Aorta (tissue), 5 donors: ENCODE data around the gene CDH12. TPM values are rescaled to one million over a fixed set of nuclear protein-coding genes. Genes with fewer than 3 reads are reported as not detected.

Experiments
- ATAC-seq: fragments of 200-7000 bp; cut with Tn5 transposase; one replicate; pipeline ENCODE4 v1.9.1; 2022; ENCODE audit warnings: moderate library complexity; ENCODE audit not compliant: low FRiP score
- DNase-seq, 2 donors: peaks; one replicate each; pipeline ENCODE4 v3.0.0-alpha.2; 2020
- H3K27ac ChIP-seq, 2 donors: one replicate each; pipeline ENCODE4 v1.5.1; 2013; ENCODE audit warnings: low read length in 2 of 2, mild to moderate bottlenecking in 2 of 2, moderate library complexity in 2 of 2, control low read depth in 1 of 2, inconsistent platforms in 1 of 2, low read depth in 1 of 2
- H3K27me3 ChIP-seq, 2 donors: one replicate each; pipeline ENCODE4 v1.6.1; 2013; ENCODE audit warnings: control low read depth in 1 of 2, low read length in 1 of 2, mild to moderate bottlenecking in 1 of 2, moderate library complexity in 1 of 2; ENCODE audit not compliant: insufficient read depth in 2 of 2, control insufficient read depth in 1 of 2
- H3K36me3 ChIP-seq, 2 donors: one replicate each; pipeline ENCODE4 v1.6.1; 2013; ENCODE audit warnings: control low read depth in 1 of 2, low read length in 1 of 2, mild to moderate bottlenecking in 1 of 2; ENCODE audit not compliant: insufficient read depth in 2 of 2, control insufficient read depth in 1 of 2
- H3K4me1 ChIP-seq, 2 donors: one replicate each; pipeline ENCODE4 v1.6.1; 2013; ENCODE audit warnings: low read length in 2 of 2, control low read depth in 1 of 2, mild to moderate bottlenecking in 1 of 2, moderate library complexity in 1 of 2; ENCODE audit not compliant: insufficient read depth in 2 of 2, control insufficient read depth in 1 of 2
- H3K4me3 ChIP-seq, 2 donors: one replicate each; pipeline ENCODE4 v1.5.1; 2013; ENCODE audit warnings: low read length in 2 of 2, control low read depth in 1 of 2, mild to moderate bottlenecking in 1 of 2
- H3K9me3 ChIP-seq: one replicate; pipeline ENCODE4 v1.6.1; 2013; ENCODE audit warnings: mild to moderate bottlenecking, low read length; ENCODE audit not compliant: control insufficient read depth
- WGBS, 2 donors: extraction: QIAGEN DNeasy Blood & Tissue Kit; methylation state at CpG; one replicate each; pipeline ENCODE4 v1.1.7; 2013; 5-methylcytosine and 5-hydroxymethylcytosine counted together
- intact Hi-C, 2 donors: fragments of 100-400 bp; cut with DNase I; formaldehyde crosslinking; loops; one replicate each; pipeline versions ENCODE4 v1.14.2 to v1.15.0; 2022
- polyA plus RNA-seq, 2 donors: library from polyadenylated mRNA; stranded (reverse); fragments of 200-250 nt; gene quantifications; one replicate each; pipeline ENCODE4 v1.2.3, GENCODE V29; 2013
- total RNA-seq, 2 donors: library from RNA; stranded (reverse); fragmentation: NEBNext Ultra II Directional; extraction: Animal tissue kit (Norgen Biotek cat#: 25700); gene quantifications; one replicate each; pipeline ENCODE4 v1.2.1, GENCODE V29; 2021
- donor health status: healthy with polysubstance abuse.
- donor health status: Bipolar disorder and iron deficiency.
- donor health status: DM: no; HTN: no; CAD: no.
- donor health status: DM: no; HTN: no; CAD: no.
- donor health status: DM: yes; HTN: yes; CAD: no.

Gene CDH12
- total and polyA plus RNA-seq, 4 donors = not detected

- WGBS, 2 donors = 63 to 64% methylated on average over 2 of the region's 2 CpGs
- H3K4me1 ChIP-seq = no peaks in the 10 kb centered on the region
- no peak overlapping the region for H3K4me3 ChIP-seq
- H3K27ac ChIP-seq = no peak overlapping the region
- ATAC-seq (no peak), DNase-seq (no peak)
- intact Hi-C loops = no loop called here
- H3K36me3 ChIP-seq = no peaks in the 10 kb centered on the region
- H3K27me3 ChIP-seq = no peaks in the 10 kb centered on the region
- no peaks in the 10 kb centered on the region for H3K9me3 ChIP-seq
These were observed 254.3 kb downstream of the CDH12 start for GRCh38 chr5:22598796-22599195.

DNA sequence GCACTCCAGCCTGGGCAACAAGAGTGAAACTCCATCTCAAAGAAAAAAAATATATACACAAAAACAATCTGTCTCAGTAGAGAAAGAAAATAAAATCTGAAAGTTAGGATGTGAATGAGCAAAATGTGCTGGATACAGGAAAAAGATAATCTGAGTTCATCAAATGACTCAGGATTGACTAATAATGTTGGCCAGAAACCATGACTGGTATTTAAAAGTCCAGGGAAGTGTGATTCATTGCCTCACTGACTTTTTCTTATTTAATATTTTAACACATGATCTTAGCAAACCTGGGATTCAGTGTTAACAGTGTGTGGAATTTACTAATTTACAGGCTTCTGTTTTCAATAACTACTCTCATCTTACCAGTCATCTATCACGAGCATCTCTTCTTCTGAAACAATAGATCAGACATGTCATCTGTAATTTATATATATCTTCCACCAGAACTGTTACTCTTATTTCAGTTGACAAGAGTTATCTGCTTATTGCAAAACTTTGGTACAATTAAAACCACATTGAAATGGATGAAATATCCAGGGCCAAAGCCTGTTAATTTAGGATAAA, 256.7 kb downstream of the CDH12 start:
- Histone ChIP-seq H3K27ac (no peak overlapping the region), H3K4me3 (no peak overlapping the region), H3K27me3 (no peaks in the 10 kb centered on the region), H3K36me3 (no peaks in the 10 kb centered on the region), H3K9me3 (no peaks in the 10 kb centered on the region), H3K4me1 (no peaks in the 10 kb centered on the region)
- no peak for ATAC-seq
- intact Hi-C loops = no loop called here
- 71 to 78% methylated on average over 1 of the region's 1 CpG for WGBS, 2 donors
- no peak for DNase-seq

GRCh38 chr5:22594491-22594890, 258.7 kb downstream of the CDH12 start:
- Histone ChIP-seq H3K9me3 (no peaks in the 10 kb centered on the region), H3K27ac (no peak overlapping the region), H3K36me3 (no peaks in the 10 kb centered on the region), H3K4me1 (no peaks in the 10 kb centered on the region), H3K4me3 (no peak overlapping the region), H3K27me3 (no peaks in the 10 kb centered on the region)
- WGBS, 2 donors = 77 to 84% methylated on average over 2 of the region's 2 CpGs
- intact Hi-C loops = no loop called here
- DNase-seq = no peak
- no peak for ATAC-seq

GRCh38 chr5:22593592-22593991, 259.6 kb downstream of the CDH12 start:
- H3K36me3 ChIP-seq = no peaks in the 10 kb centered on the region
- no peaks in the 10 kb centered on the region for H3K27me3 ChIP-seq
- H3K4me1 ChIP-seq = no peaks in the 10 kb centered on the region
- DNase-seq (no peak), ATAC-seq (no peak)
- no peak overlapping the region for H3K27ac ChIP-seq
- intact Hi-C loops = no loop called here
- H3K4me3 ChIP-seq = no peak overlapping the region
- WGBS, 2 donors = 89 to 90% methylated on average over 1 of the region's 1 CpG
- no peaks in the 10 kb centered on the region for H3K9me3 ChIP-seq

DNA sequence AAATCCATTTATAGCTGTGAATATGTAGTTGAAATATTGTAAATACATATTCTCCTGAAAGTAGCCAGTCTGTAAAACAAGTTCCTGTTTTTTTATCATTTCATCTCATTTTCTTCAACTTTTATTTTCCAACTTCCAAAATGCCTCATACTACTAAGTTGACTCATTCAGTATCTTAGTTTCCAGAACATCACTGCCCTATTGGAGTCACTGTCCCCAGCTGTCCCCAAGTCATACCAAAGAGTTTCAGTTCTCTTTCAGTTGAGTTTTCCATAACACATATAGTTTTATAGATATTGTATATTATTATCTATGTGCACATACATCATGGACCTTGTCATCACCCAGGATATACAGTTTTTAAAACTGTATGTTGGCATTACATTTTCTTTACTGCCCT, 261.7 kb downstream of the CDH12 start:
- no peaks in the 10 kb centered on the region for H3K4me1 ChIP-seq
- H3K9me3 ChIP-seq = no peaks in the 10 kb centered on the region
- no peaks in the 10 kb centered on the region for H3K36me3 ChIP-seq
- intact Hi-C loops = no loop called here
- no peaks in the 10 kb centered on the region for H3K27me3 ChIP-seq
- H3K27ac ChIP-seq = no peak overlapping the region
- DNase-seq = no peak
- no peak for ATAC-seq
- no peak overlapping the region for H3K4me3 ChIP-seq

DNA sequence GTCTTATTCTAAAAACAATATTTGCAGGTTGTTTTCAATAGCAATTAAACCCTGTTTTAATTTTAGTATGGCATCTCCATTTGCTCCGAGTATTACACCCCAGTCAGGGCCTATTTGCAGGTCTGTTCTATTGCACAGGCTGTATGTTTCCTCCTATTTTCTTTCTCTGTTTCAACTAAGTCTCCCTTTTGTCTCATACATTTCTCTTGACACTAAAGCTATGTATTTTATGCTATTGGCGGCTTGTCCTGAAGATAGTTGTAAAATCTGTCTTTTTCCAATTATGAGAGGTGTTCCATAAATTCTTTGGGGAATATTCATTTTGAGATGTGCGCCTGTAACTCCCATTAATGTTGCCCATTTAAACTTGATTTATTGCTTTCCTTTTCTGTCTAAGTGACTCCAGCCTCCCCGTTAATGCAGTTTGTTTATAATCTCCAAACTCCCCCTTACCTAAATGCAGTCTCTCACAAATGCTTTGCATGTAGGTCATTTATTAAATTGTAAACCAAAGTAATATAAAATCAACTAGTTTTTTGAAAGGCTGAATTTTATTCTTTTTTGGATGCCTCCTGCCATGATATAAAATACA, 262.4 kb downstream of the CDH12 start:
- DNase-seq (no peak), ATAC-seq (no peak)
- H3K4me1 ChIP-seq = no peaks in the 10 kb centered on the region
- WGBS, 2 donors = 56 to 58% methylated on average over 4 of the region's 4 CpGs
- H3K36me3 ChIP-seq = no peaks in the 10 kb centered on the region
- no peak overlapping the region for H3K4me3 ChIP-seq
- no peaks in the 10 kb centered on the region for H3K27me3 ChIP-seq
- intact Hi-C loops = no loop called here
- H3K27ac ChIP-seq = no peak overlapping the region
- H3K9me3 ChIP-seq = no peaks in the 10 kb centered on the region

DNA sequence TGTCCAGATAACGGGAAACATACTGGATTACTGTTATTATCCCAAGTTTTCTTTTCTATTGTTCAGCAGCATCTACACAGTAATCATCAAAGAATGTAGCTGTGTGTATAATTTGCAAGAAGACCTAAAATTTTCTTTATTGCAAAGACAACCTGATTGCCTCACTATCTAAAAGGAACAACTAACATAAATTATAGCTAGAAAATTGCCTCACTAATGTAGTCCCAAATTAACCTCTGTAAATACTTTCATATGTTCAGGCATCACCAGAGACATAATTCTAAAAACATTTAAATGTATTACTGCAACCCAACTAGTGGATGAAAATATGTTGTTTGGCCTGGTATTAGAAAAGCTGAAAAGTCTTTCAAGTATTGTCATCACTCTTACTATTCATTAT, 275.4 kb downstream of the CDH12 start:
- Histone ChIP-seq H3K27ac (no peak overlapping the region), H3K27me3 (no peaks in the 10 kb centered on the region), H3K4me3 (no peak overlapping the region), H3K4me1 (no peaks in the 10 kb centered on the region), H3K9me3 (no peaks in the 10 kb centered on the region), H3K36me3 (no peaks in the 10 kb centered on the region)
- intact Hi-C loops = no loop called here
- WGBS, 2 donors = 79 to 80% methylated on average over 1 of the region's 1 CpG
- no peak for DNase-seq
- ATAC-seq = no peak

DNA sequence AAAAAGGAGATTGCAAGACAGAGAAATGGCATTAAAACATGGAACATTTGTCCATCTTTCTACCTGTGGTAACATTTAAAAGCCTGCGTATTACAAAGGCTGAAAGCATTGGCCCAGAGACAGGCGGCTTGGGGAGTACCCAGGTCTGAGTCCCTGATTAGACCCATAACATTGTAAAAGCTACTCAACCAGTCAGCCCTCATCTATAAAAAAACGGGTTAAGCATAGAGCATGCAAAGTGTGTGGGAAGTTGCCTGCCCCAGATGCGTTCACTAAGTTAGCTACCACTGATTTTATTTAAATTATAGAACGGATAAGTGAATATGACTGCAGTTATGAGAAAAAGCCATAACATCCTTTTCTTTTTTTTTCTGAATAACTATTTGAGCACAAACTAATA, 276.1 kb downstream of the CDH12 start:
- 82% methylated on average over 5 of the region's 5 CpGs for WGBS, 2 donors
- no peak for DNase-seq
- no peaks in the 10 kb centered on the region for H3K4me1 ChIP-seq

GRCh38 chr5:22572941-22573340, 280.2 kb downstream of the CDH12 start:
- intact Hi-C loops = no loop called here
- no peaks in the 10 kb centered on the region for H3K27me3 ChIP-seq
- no peaks in the 10 kb centered on the region for H3K9me3 ChIP-seq
- H3K4me1 ChIP-seq = no peaks in the 10 kb centered on the region
- ATAC-seq (no peak), DNase-seq (no peak)
- H3K4me3 ChIP-seq = no peak overlapping the region
- no peaks in the 10 kb centered on the region for H3K36me3 ChIP-seq
- H3K27ac ChIP-seq = no peak overlapping the region

More for the DNA sequence above, 276.1 kb downstream of the CDH12 start:
- Histone ChIP-seq H3K4me3 (no peak overlapping the region), H3K9me3 (no peaks in the 10 kb centered on the region), H3K27me3 (no peaks in the 10 kb centered on the region), H3K27ac (no peak overlapping the region), H3K36me3 (no peaks in the 10 kb centered on the region)
- no peak for ATAC-seq
- intact Hi-C loops = no loop called here
